Esophagus squamous epithelium (tissue), 4 donors: ENCODE measurements around the gene MANEAL.

ENCODE experiments used
- CTCF ChIP-seq, 6 experiments: fragments of 450-650 bp in 4 of 6; fragments of 200-600 bp in 2 of 6; sonication (generic) in 2 of 6; IDR thresholded peaks; one replicate each; pipeline ENCODE4 v1.5.1; 2016 to 2019; ENCODE audit warnings: antibody characterized with exemption in 6 of 6, mild to moderate bottlenecking in 4 of 6, moderate library complexity in 4 of 6
- POLR2A ChIP-seq, 4 donors: fragments of 450-650 bp; IDR thresholded peaks; one replicate each; pipeline ENCODE4 v1.6.1; 2017; ENCODE audit warnings: antibody characterized with exemption in 4 of 4, mild to moderate bottlenecking in 4 of 4, moderate library complexity in 3 of 4

DNA sequence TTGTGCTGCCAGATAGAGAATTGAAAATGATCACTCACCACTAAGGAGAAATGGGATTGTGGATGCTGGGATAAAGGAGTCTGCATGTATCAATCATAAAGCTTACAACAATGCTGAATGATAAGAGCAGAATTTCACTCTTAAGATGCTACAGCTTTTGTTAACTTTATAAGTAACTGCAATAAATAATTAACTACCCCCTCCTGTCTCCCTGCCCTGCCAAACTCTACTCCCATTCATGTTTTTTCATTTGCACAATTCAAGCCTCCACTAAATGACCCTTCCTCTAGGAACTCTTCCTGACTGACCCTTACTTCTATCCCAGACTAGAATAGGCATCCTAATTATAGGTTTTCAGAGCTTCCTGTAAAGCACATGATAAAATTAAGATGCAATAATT, 50.9 kb downstream of the MANEAL start:
- TF ChIP-seq CTCF (IDR thresholded peaks at IDR 0.05) (no peak), POLR2A (IDR thresholded peaks at IDR 0.05) (no peak)
